Testis (tissue), 2 donors: Measurements from ENCODE around the gene PAK1.

Experiments used
- CTCF ChIP-seq, 3 experiments: fragments of 450-650 bp in 2 of 3; fragments of 200-600 bp in 1 of 3; sonication (generic) in 1 of 3; IDR thresholded peaks; one replicate each; pipeline ENCODE4 v1.5.1; 2016 to 2019; ENCODE audit warnings: antibody characterized with exemption in 3 of 3, mild to moderate bottlenecking in 2 of 3, moderate library complexity in 1 of 3
- POLR2A ChIP-seq: fragments of 450-650 bp; IDR thresholded peaks from one replicate; pipeline ENCODE4 v1.6.1; 2017; ENCODE audit warnings: antibody characterized with exemption, mild to moderate bottlenecking, moderate library complexity

DNA sequence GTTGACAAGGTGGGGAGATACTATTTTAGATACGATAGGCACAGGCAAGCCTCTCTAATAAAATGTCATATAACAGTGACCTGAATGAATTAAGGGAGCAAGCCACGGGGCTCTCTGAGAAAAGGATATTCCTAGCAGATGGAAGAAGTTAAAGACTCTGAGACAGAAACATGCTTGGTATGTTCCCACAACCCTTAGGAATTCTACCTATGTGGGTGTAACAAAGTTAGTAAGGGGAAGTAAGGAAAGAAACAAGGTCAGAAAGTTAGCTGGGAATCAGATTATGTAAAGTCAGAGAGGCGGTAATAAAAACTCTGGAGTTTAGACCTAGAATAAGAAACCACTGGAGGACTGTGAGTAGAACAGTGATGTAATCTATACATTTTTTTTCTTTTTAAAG lies 112.7 kb downstream of the PAK1 start:
- TF ChIP-seq CTCF (IDR thresholded peaks at IDR 0.05) (no peak), POLR2A (no peak)
